H4 (cell line): ENCODE measurements around the gene DBP. TPM values are rescaled to one million over a fixed set of nuclear protein-coding genes. Genes with fewer than 3 reads are reported as not detected.
"Not testable (repeated sequence)": the region's sequence is repeated elsewhere in the genome, so short reads cannot be mapped to it uniquely, and the experiment has no call there.

Experiments used
- DNase-seq: peaks from one replicate; pipeline ENCODE4 v3.0.0-alpha.2; 2015; ENCODE audit warnings: low spot score
- total RNA-seq: library from RNA; depleted of rRNA; stranded (reverse); fragments of >200 nt; shearing (Covaris generic); gene quantifications from 2 replicates; pipeline ENCODE4 v1.2.3, GENCODE V29; 2014

DBP gene
- total RNA-seq, 1 experiment from 2014 or later: 14.0 TPM

- no peak for DNase-seq
These were observed 2.5 kb upstream of the DBP start for GRCh38 chr19:48639483-48640375.

GRCh38 chr19:48638831-48639381, 1.7 kb upstream of the DBP start:
- DNase-seq: no peak

GRCh38 chr19:48637948-48638830, 1.0 kb upstream of the DBP start:
- peak; percentile 96 for DNase-seq

- peak; percentile 100 for DNase-seq
These were observed 319 bp upstream of the DBP start for GRCh38 chr19:48637449-48637947.

- no peak for DNase-seq
These were observed 967 bp downstream of the DBP start for GRCh38 chr19:48635966-48636858.

- no peak for DNase-seq
These were observed 1.8 kb downstream of the DBP start for GRCh38 chr19:48635263-48635965.

- peak; percentile 98 for DNase-seq
These were observed 2.5 kb downstream of the DBP start for GRCh38 chr19:48634424-48635262.

- DNase-seq: no peak
These were observed 3.2 kb downstream of the DBP start for GRCh38 chr19:48634036-48634342.

GRCh38 chr19:48633148-48634035, 3.8 kb downstream of the DBP start:
- no peak for DNase-seq

GRCh38 chr19:48632692-48633147, 4.5 kb downstream of the DBP start:
- DNase-seq: no peak

- DNase-seq: not testable (repeated sequence)
These were observed 4.9 kb downstream of the DBP start for GRCh38 chr19:48632286-48632685.

GRCh38 chr19:48631225-48631624, 6.0 kb downstream of the DBP start:
- DNase-seq: no peak

- no peak for DNase-seq
These were observed 6.7 kb downstream of the DBP start for GRCh38 chr19:48630296-48631063.

GRCh38 chr19:48629599-48630295, 7.4 kb downstream of the DBP start:
- no peak for DNase-seq

- no peak for DNase-seq
These were observed 7.9 kb downstream of the DBP start for GRCh38 chr19:48629297-48629598.

GRCh38 chr19:48628486-48629296, 8.5 kb downstream of the DBP start:
- DNase-seq: no peak
